Hepatocyte (in vitro differentiated cells): ENCODE results near the gene TMEM175. TPM values are rescaled to one million over a fixed set of nuclear protein-coding genes. Genes with fewer than 3 reads are reported as not detected.

ENCODE experiments used
- DNase-seq: peaks from one replicate; pipeline ENCODE4 v3.0.0-alpha.2; 2016; ENCODE audit warnings: low spot score
- H2AFZ ChIP-seq: fragments of 200-600 bp; sonication (generic); 2 replicates; pipeline ENCODE4 v1.6.0; 2016; ENCODE audit warnings: antibody characterized with exemption, mild to moderate bottlenecking
- H3K27ac ChIP-seq: fragments of 200-600 bp; sonication (generic); 2 replicates; pipeline ENCODE4 v1.5.1; 2016; ENCODE audit warnings: mild to moderate bottlenecking
- H3K27me3 ChIP-seq: fragments of 200-600 bp; sonication (generic); 2 replicates; pipeline ENCODE4 v1.6.1; 2016
- H3K36me3 ChIP-seq: fragments of 200-600 bp; sonication (generic); replicated peaks from 2 replicates; pipeline ENCODE4 v1.5.1; 2016; ENCODE audit warnings: low read depth; ENCODE audit not compliant: insufficient read depth
- H3K4me1 ChIP-seq: fragments of 200-600 bp; sonication (generic); 2 replicates; pipeline ENCODE4 v1.5.1; 2016; ENCODE audit warnings: mild to moderate bottlenecking, moderate library complexity; ENCODE audit not compliant: insufficient read depth
- H3K4me2 ChIP-seq: fragments of 200-600 bp; sonication (generic); 2 replicates; pipeline ENCODE4 v1.6.0; 2016
- H3K4me3 ChIP-seq: fragments of 200-600 bp; sonication (generic); 2 replicates; pipeline ENCODE4 v1.5.1; 2016; ENCODE audit warnings: mild to moderate bottlenecking
- H3K79me2 ChIP-seq: fragments of 200-600 bp; sonication (generic); 2 replicates; pipeline ENCODE4 v1.6.0; 2017; ENCODE audit warnings: mild to moderate bottlenecking
- H3K9me2 ChIP-seq: fragments of 200-600 bp; sonication (generic); replicated peaks from 2 replicates; pipeline ENCODE4 v1.6.0; 2017; ENCODE audit warnings: mild to moderate bottlenecking; ENCODE audit not compliant: insufficient read depth
- H3K9me3 ChIP-seq: fragments of 200-600 bp; sonication (generic); 2 replicates; pipeline ENCODE4 v1.5.1; 2016; ENCODE audit warnings: low read depth, mild to moderate bottlenecking
- H4K20me1 ChIP-seq: fragments of 200-600 bp; sonication (generic); 2 replicates; pipeline ENCODE4 v1.6.0; 2016; ENCODE audit warnings: mild to moderate bottlenecking; ENCODE audit not compliant: insufficient read depth, poor library complexity, severe bottlenecking
- CTCF ChIP-seq: fragments of 200-600 bp; sonication (generic); IDR thresholded peaks from 2 replicates; pipeline ENCODE4 v1.5.1; 2016; ENCODE audit warnings: antibody characterized with exemption, mild to moderate bottlenecking; ENCODE audit not compliant: poor library complexity
- EZH2 ChIP-seq: fragments of 200-600 bp; sonication (generic); IDR thresholded peaks from 2 replicates; pipeline ENCODE4 v1.6.1; 2016; ENCODE audit warnings: antibody characterized with exemption, mild to moderate bottlenecking, borderline replicate concordance
- EZH2phosphoT487 ChIP-seq: fragments of 200-600 bp; sonication (generic); IDR thresholded peaks from one replicate; pipeline ENCODE4 v1.6.1; 2018; ENCODE audit warnings: antibody characterized with exemption, mild to moderate bottlenecking, low read depth, moderate library complexity; ENCODE audit not compliant: unreplicated experiment, severe bottlenecking
- WGBS: methylation state at CpG from one replicate; pipeline ENCODE4 v1.1.6; 2016; ENCODE audit warnings: low lambda C conversion rate; ENCODE audit errors: missing lambda C conversion rate; 5-methylcytosine and 5-hydroxymethylcytosine counted together
- polyA plus RNA-seq: library from polyadenylated mRNA; unstranded; fragments of >200 nt; fragmentation: Nextera tagmentation; extraction: Ambion mirVana; gene quantifications from 2 replicates; pipeline ENCODE4 v1.2.1, GENCODE V29; 2016
- total RNA-seq: library from RNA; depleted of rRNA; stranded (reverse); fragments of >200 nt; gene quantifications from 2 replicates; pipeline ENCODE4 v1.2.3, GENCODE V29; 2014

TMEM175 gene
- total and polyA plus RNA-seq, 2 experiments from 2014 or later, result 14.8 to 31.4 TPM

GRCh38 chr4:966266-967112, 34.2 kb downstream of the TMEM175 start:
- Histone ChIP-seq H2AFZ (no peak overlapping the region), H3K4me1 (peaks cover 3% of the 10 kb centered on the region), H4K20me1 (no peaks in the 10 kb centered on the region), H3K79me2 (peaks cover 4% of the 10 kb centered on the region), H3K27ac (no peak overlapping the region), H3K36me3 (no peaks in the 10 kb centered on the region), H3K4me3 (no peak overlapping the region), H3K27me3 (no peaks in the 10 kb centered on the region), H3K9me2 (no peaks in the 10 kb centered on the region), H3K4me2 (no peak overlapping the region), H3K9me3 (no peaks in the 10 kb centered on the region)
- no peak for TF ChIP-seq EZH2phosphoT487
- no peak for TF ChIP-seq CTCF
- TF ChIP-seq EZH2, result no peak
- DNase-seq, result no peak
- WGBS, result 96% methylated on average over 38 of the region's 48 CpGs

- Histone ChIP-seq H3K4me2 (peak overlapping the region; percentile 44), H3K36me3 (no peaks in the 10 kb centered on the region), H2AFZ (no peak overlapping the region), H3K4me3 (no peak overlapping the region), H4K20me1 (no peaks in the 10 kb centered on the region), H3K4me1 (peaks cover 12% of the 10 kb centered on the region), H3K27me3 (no peaks in the 10 kb centered on the region), H3K27ac (no peak overlapping the region), H3K9me2 (no peaks in the 10 kb centered on the region), H3K9me3 (no peaks in the 10 kb centered on the region), H3K79me2 (peaks cover 11% of the 10 kb centered on the region)
- 73% methylated on average over 41 of the region's 76 CpGs for WGBS
- DNase-seq, result no peak
- TF ChIP-seq CTCF, result no peak
- TF ChIP-seq EZH2, result no peak
- no peak for TF ChIP-seq EZH2phosphoT487
These were observed 35.1 kb downstream of the TMEM175 start for GRCh38 chr4:967113-968104.

- H3K4me1 ChIP-seq, result peaks cover 15% of the 10 kb centered on the region
- H4K20me1 ChIP-seq, result no peaks in the 10 kb centered on the region
- H3K9me2 ChIP-seq, result no peaks in the 10 kb centered on the region
- H3K27ac ChIP-seq, result no peak overlapping the region
- no peaks in the 10 kb centered on the region for H3K9me3 ChIP-seq
- H3K4me2 ChIP-seq, result peak overlapping the region; percentile 44
- no peaks in the 10 kb centered on the region for H3K27me3 ChIP-seq
- 49% methylated on average over 12 of the region's 24 CpGs for WGBS
- no peak overlapping the region for H2AFZ ChIP-seq
- H3K36me3 ChIP-seq, result no peaks in the 10 kb centered on the region
- TF ChIP-seq EZH2, result no peak
- TF ChIP-seq CTCF, result no peak
- no peak for TF ChIP-seq EZH2phosphoT487
- DNase-seq, result no peak
- H3K79me2 ChIP-seq, result peaks cover 13% of the 10 kb centered on the region
- no peak overlapping the region for H3K4me3 ChIP-seq
These were observed 36.0 kb downstream of the TMEM175 start for GRCh38 chr4:968221-968620.
